ENCODE results near the gene KATNAL1.
A peak's percentile ranks its signal among the peaks of the same experiment; 100 is the strongest.

The KATNAL1 gene

DNA sequence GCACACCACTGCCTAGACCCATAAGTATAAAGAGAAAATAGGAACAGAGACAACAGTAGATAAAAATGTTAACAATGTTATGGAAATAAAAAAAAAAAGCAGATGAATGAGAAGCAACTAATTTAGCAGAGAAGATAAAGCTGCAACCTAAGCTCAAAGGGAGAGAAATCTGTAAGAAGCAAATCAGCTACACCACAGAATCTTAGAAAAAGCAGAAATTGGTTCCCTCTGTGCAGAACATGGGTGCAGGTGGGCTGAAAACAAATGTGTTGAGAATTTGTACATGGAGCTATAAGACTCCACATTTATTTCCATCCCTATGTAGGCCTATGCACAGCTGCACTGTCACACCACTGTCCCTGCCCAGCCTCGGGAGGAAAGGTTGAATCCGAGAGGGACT, 44.8 kb upstream of the KATNAL1 start:
- Histone ChIP-seq H3K4me2 (ENCODE audit: low read length) (peak overlapping the region; percentile 43), H3K36me3 (ENCODE audit: control insufficient read depth, low read length) (peaks cover 58% of the 10 kb centered on the region), H3K27ac (ENCODE audit: low read depth, low read length) (peak overlapping the region; percentile 92)

DNA sequence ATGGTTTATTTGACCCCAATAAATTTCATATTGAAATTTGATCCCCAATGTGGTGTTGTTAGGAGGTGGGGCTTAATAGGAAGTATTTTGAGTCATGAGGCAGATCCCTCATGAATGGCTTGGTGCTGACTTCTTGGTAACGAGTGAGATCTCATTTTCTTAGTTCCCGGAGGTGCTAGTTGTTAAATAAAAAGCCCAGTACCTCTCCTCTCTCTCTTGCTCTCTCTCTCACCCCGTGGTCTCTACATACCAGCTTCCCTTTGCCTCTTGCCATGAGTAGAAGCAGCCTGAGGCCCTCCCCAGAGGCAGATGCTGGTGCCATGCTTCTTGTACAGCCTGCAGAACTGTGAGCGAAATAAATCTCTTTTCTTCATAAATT, 39.4 kb upstream of the KATNAL1 start:
- Histone ChIP-seq H3K9me2 (replicated peaks; ENCODE audit: control insufficient read depth, low read length) (no peaks in the 10 kb centered on the region), H3K4me3 (ENCODE audit: low read length) (peak overlapping the region; percentile 3; the same call in 1 of the 2 replicates), H3F3A (ENCODE audit: control insufficient read depth, insufficient read depth) (peaks cover 2% of the 10 kb centered on the region; the same call in 1 of the 2 replicates), H4K20me1 (ENCODE audit: control insufficient read depth, insufficient read depth, low read depth, low read length) (no peaks in the 10 kb centered on the region), H3K9me3 (ENCODE audit: control insufficient read depth, insufficient read depth, low read length) (no peaks in the 10 kb centered on the region), H3K27ac (ENCODE audit: low read depth, low read length) (no peak overlapping the region), H3K79me2 (ENCODE audit: control insufficient read depth, low read length) (no peaks in the 10 kb centered on the region), H3K27me3 (ENCODE audit: control insufficient read depth, low read length) (no peaks in the 10 kb centered on the region), H3K4me2 (ENCODE audit: low read length) (peak overlapping the region; percentile 38), H3K4me1 (ENCODE audit: control insufficient read depth, low read length) (peaks cover 57% of the 10 kb centered on the region), H3K36me3 (ENCODE audit: control insufficient read depth, low read length) (peaks cover 53% of the 10 kb centered on the region)
- no peak for TF ChIP-seq EZH2phosphoT487 (IDR thresholded peaks at IDR 0.05; ENCODE audit: borderline replicate concordance, low read length)
- TF ChIP-seq, protein P1, sequence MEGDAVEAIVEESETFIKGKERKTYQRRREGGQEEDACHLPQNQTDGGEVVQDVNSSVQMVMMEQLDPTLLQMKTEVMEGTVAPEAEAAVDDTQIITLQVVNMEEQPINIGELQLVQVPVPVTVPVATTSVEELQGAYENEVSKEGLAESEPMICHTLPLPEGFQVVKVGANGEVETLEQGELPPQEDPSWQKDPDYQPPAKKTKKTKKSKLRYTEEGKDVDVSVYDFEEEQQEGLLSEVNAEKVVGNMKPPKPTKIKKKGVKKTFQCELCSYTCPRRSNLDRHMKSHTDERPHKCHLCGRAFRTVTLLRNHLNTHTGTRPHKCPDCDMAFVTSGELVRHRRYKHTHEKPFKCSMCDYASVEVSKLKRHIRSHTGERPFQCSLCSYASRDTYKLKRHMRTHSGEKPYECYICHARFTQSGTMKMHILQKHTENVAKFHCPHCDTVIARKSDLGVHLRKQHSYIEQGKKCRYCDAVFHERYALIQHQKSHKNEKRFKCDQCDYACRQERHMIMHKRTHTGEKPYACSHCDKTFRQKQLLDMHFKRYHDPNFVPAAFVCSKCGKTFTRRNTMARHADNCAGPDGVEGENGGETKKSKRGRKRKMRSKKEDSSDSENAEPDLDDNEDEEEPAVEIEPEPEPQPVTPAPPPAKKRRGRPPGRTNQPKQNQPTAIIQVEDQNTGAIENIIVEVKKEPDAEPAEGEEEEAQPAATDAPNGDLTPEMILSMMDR (IDR thresholded peaks at IDR 0.05; ENCODE audit: low read depth, low read length, poor library complexity, severe bottlenecking): no peak

More for the DNA sequence above, 44.8 kb upstream of the KATNAL1 start:
- Histone ChIP-seq H3K9me2 (replicated peaks; ENCODE audit: control insufficient read depth, low read length) (no peaks in the 10 kb centered on the region), H3F3A (ENCODE audit: control insufficient read depth, insufficient read depth) (peaks cover 32% of the 10 kb centered on the region), H3K79me2 (ENCODE audit: control insufficient read depth, low read length) (peaks cover 7% of the 10 kb centered on the region; the same call in 1 of the 2 replicates), H3K9me3 (ENCODE audit: control insufficient read depth, insufficient read depth, low read length) (peaks cover 12% of the 10 kb centered on the region; the same call in 1 of the 2 replicates), H3K27me3 (ENCODE audit: control insufficient read depth, low read length) (no peaks in the 10 kb centered on the region), H4K20me1 (ENCODE audit: control insufficient read depth, insufficient read depth, low read depth, low read length) (no peaks in the 10 kb centered on the region), H3K4me3 (ENCODE audit: low read length) (peak overlapping the region; percentile 28), H3K4me1 (ENCODE audit: control insufficient read depth, low read length) (peaks cover 67% of the 10 kb centered on the region)
- TF ChIP-seq, protein P1 (IDR thresholded peaks at IDR 0.05; ENCODE audit: low read depth, low read length, poor library complexity, severe bottlenecking): no peak
- no peak for TF ChIP-seq EZH2phosphoT487 (IDR thresholded peaks at IDR 0.05; ENCODE audit: borderline replicate concordance, low read length)

DNA sequence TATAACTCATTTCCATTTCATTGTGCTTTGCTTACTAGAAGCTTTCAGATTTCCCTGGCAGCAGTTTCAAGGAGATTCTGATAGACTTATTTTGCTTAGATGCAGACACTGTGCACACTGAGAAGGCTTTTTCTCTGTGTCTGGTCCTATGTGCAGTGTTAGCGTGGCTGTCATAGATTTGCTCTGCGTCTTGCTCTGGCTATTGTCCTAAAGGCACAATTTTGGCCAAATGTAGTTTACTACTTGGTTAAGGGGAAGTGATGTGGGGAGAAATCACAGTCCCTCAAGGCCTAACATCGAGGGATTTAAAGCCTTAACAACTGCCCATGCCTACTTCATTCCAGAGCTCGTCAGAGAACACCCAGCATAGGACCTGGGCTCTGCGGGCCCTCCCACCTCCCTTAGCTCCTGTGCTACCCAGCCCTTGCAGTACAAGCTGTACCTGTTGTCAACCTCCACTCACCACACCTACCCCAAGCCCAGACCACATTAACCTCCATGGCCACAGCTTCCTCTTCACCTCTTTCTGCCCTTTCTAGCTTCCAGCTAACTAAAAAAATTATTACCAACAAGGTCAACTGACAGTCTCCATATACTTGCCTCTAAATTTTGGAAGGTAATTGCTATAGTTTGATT, 38.9 kb upstream of the KATNAL1 start:
- Histone ChIP-seq H3K36me3 (ENCODE audit: control insufficient read depth, low read length) (peaks cover 52% of the 10 kb centered on the region), H3K27me3 (ENCODE audit: control insufficient read depth, low read length) (no peaks in the 10 kb centered on the region), H3F3A (ENCODE audit: control insufficient read depth, insufficient read depth) (no peaks in the 10 kb centered on the region), H3K9me2 (replicated peaks; ENCODE audit: control insufficient read depth, low read length) (no peaks in the 10 kb centered on the region), H3K4me1 (ENCODE audit: control insufficient read depth, low read length) (peaks cover 56% of the 10 kb centered on the region), H3K79me2 (ENCODE audit: control insufficient read depth, low read length) (no peaks in the 10 kb centered on the region), H4K20me1 (ENCODE audit: control insufficient read depth, insufficient read depth, low read depth, low read length) (no peaks in the 10 kb centered on the region), H3K27ac (ENCODE audit: low read depth, low read length) (no peak overlapping the region), H3K4me3 (ENCODE audit: low read length) (no peak overlapping the region), H3K9me3 (ENCODE audit: control insufficient read depth, insufficient read depth, low read length) (no peaks in the 10 kb centered on the region), H3K4me2 (ENCODE audit: low read length) (peak overlapping the region; percentile 38)
- TF ChIP-seq, protein P1 (IDR thresholded peaks at IDR 0.05; ENCODE audit: low read depth, low read length, poor library complexity, severe bottlenecking): no peak
- no peak for TF ChIP-seq EZH2phosphoT487 (IDR thresholded peaks at IDR 0.05; ENCODE audit: borderline replicate concordance, low read length)

Data from DOHH2 (cell line).